Testis (tissue), 3 donors: ENCODE data around the gene TOX3. TPM values are rescaled to one million over a fixed set of nuclear protein-coding genes. Genes with fewer than 3 reads are reported as not detected.
A peak's percentile ranks its signal among the peaks of the same experiment; 100 is the strongest.

ENCODE experiments used
- DNase-seq: peaks from one replicate; pipeline ENCODE4 v3.0.0-alpha.2; 2019
- H3K27ac ChIP-seq, 2 donors: fragments of 200-600 bp; sonication (generic); one replicate each; pipeline ENCODE4 v1.5.1; 2019
- H3K27me3 ChIP-seq: fragments of 200-600 bp; sonication (generic); one replicate; pipeline ENCODE4 v1.5.1; 2019
- H3K36me3 ChIP-seq: fragments of 200-600 bp; sonication (generic); one replicate; pipeline ENCODE4 v1.5.1; 2017; ENCODE audit warnings: low read depth; ENCODE audit errors: missing control alignments
- H3K4me1 ChIP-seq: fragments of 200-600 bp; sonication (generic); one replicate; pipeline ENCODE4 v1.5.1; 2019
- H3K4me3 ChIP-seq, 2 donors: fragments of 200-600 bp; sonication (generic); one replicate each; pipeline ENCODE4 v1.5.1; 2017 to 2019
- H3K9me3 ChIP-seq: fragments of 200-600 bp; sonication (generic); one replicate; pipeline ENCODE4 v1.5.1; 2017
- POLR2A ChIP-seq: fragments of 450-650 bp; IDR thresholded peaks from one replicate; pipeline ENCODE4 v1.6.1; 2017; ENCODE audit warnings: antibody characterized with exemption, mild to moderate bottlenecking, moderate library complexity
- WGBS, 2 donors: methylation state at CpG; one replicate each; pipeline ENCODE4 v1.1.5; 2018; 5-methylcytosine and 5-hydroxymethylcytosine counted together
- intact Hi-C: fragments of 100-400 bp; cut with DNase I; formaldehyde crosslinking; loops from one replicate; pipeline ENCODE4 v1.15.1; 2023; ENCODE audit warnings: low total_unique reads
- polyA plus RNA-seq: library from polyadenylated mRNA; stranded (reverse); fragments of 350-450 nt; fragmentation: Illumina TruSeq; extraction: RNeasy Lipid Tissue Mini Kit (QIAGEN cat#74804); gene quantifications from one replicate; pipeline ENCODE4 v1.2.3, GENCODE V29; 2014; ENCODE audit warnings: low read depth, low replicate concordance; ENCODE audit not compliant: insufficient read depth
- total RNA-seq, 2 donors: library from RNA; depleted of rRNA; stranded (reverse); fragments of >200 nt; gene quantifications; one replicate each; pipeline ENCODE4 v1.2.3, GENCODE V29; 2016
- TF ChIP-seq, protein P1 (sequence below), 3 experiments: fragments of 450-650 bp in 2 of 3; fragments of 200-600 bp in 1 of 3; sonication (generic) in 1 of 3; IDR thresholded peaks; one replicate each; pipeline ENCODE4 v1.5.1; 2016 to 2019; ENCODE audit warnings: antibody characterized with exemption in 3 of 3, mild to moderate bottlenecking in 2 of 3, moderate library complexity in 1 of 3

TOX3 gene
- total and polyA plus RNA-seq, 3 donors from 2014 or later, result 0.25 to 1.1 (median 0.87) TPM

DNA sequence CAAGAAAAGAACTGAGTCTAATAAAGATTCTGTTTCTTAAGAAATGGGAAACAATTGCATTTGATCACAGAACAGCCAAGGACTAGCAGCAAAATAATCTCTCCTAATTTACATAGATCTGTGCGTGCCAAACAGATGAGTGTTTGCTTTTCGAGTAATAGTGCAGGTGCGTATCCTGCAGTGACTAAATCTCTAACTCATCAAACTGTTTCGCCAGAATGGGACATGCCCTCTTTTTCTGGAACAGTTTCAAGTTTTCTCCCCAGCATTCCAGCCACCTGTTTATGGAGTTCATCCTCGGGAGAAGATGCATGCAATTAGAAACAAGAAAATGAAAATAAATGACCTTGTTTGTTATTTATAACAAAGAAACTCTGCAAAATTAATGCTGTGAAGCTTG, 5.7 kb upstream of the TOX3 start:
- no peak overlapping the region for H3K4me3 ChIP-seq
- WGBS, 2 donors, result 35 to 53% methylated on average over 5 of the region's 5 CpGs
- intact Hi-C loops, result no loop called here
- DNase-seq, result no peak
- H3K36me3 ChIP-seq, result no peaks in the 10 kb centered on the region
- TF ChIP-seq, protein P1, sequence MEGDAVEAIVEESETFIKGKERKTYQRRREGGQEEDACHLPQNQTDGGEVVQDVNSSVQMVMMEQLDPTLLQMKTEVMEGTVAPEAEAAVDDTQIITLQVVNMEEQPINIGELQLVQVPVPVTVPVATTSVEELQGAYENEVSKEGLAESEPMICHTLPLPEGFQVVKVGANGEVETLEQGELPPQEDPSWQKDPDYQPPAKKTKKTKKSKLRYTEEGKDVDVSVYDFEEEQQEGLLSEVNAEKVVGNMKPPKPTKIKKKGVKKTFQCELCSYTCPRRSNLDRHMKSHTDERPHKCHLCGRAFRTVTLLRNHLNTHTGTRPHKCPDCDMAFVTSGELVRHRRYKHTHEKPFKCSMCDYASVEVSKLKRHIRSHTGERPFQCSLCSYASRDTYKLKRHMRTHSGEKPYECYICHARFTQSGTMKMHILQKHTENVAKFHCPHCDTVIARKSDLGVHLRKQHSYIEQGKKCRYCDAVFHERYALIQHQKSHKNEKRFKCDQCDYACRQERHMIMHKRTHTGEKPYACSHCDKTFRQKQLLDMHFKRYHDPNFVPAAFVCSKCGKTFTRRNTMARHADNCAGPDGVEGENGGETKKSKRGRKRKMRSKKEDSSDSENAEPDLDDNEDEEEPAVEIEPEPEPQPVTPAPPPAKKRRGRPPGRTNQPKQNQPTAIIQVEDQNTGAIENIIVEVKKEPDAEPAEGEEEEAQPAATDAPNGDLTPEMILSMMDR (IDR thresholded peaks at IDR 0.05), result no peak
- no peak for TF ChIP-seq POLR2A
- H3K4me1 ChIP-seq, result no peaks in the 10 kb centered on the region
- H3K9me3 ChIP-seq, result no peaks in the 10 kb centered on the region
- H3K27ac ChIP-seq, result no peak overlapping the region
- H3K27me3 ChIP-seq, result no peaks in the 10 kb centered on the region

DNA sequence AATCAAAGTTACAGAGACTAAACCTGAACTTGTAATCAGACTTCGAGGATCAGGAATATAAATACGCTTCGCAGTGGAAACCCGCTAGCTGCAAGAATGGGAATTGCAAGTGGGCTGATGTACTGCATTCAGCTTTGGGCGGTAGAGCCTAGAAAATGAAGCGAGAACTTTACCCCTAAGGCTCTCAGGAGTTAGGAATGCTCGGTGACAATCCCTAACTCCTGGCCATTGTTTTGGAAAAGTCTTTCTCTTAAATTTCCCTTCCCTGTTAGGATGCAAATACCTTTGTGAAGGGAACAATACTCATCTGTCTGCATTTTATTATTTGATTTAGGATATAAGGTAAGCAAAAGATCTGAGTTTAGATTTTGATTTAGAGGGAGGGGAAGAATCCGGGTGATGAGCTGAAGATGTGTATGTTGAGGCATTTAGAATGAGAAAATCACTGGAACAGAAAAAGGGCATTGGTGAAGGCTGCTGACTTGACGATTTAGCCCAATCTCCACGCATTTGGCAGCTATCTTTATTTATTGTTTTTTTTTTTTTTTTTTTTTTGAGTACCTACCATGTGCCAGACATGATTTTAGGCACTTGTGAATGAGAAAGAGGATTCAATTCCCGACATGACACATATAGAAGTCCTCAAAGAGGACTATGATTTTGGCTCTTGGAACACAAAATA, 2.2 kb upstream of the TOX3 start:
- DNase-seq, result no peak
- H3K4me3 ChIP-seq, result no peak overlapping the region
- no peaks in the 10 kb centered on the region for H3K27me3 ChIP-seq
- TF ChIP-seq, protein P1 (IDR thresholded peaks at IDR 0.05), result peak in 1 of 3 experiments; percentile 10
- no peak for TF ChIP-seq POLR2A
- H3K4me1 ChIP-seq, result peaks cover 11% of the 10 kb centered on the region
- 18 to 38% methylated on average over 11 of the region's 11 CpGs for WGBS, 2 donors
- H3K9me3 ChIP-seq, result no peaks in the 10 kb centered on the region
- intact Hi-C loops, result no loop called here
- H3K27ac ChIP-seq, result no peak overlapping the region
- no peaks in the 10 kb centered on the region for H3K36me3 ChIP-seq

DNA sequence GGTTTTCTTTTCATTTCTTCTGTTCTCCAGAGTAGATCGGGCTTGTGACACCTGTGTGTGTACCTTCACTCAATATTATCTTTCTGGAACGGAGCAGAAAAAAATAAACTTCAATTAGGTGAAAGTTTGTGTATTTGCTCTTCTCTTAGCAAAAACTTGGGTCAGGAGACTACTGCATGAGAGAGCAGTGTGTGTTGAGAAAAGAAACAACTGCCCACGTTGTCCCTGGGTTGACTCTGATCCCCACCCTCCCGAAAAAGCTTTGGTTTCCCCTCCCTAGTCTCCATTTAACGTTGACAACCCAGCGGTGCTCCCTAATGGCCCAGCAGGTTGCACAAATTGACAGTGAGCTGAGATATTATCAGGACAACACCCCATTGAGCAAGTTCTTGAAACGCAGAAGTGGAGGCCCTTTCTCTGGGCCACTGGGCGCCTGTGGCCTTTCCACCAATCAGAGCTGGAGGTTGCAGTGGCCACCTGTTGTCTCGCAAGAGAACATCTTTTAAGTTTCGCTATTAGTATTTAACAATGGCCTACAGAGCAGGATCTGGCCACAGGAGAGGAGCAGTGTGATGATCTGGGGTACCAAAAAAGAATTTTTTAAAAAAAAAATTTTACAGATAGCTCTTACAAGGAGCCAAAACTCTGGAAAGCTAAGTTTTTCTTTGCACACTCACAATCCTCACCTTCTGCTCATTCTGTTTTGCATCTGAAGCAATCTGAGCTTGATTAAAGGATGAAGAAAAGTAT, 1.5 kb upstream of the TOX3 start:
- Histone ChIP-seq H3K4me1 (peaks cover 11% of the 10 kb centered on the region), H3K9me3 (no peaks in the 10 kb centered on the region), H3K27ac (no peak overlapping the region), H3K36me3 (no peaks in the 10 kb centered on the region), H3K27me3 (no peaks in the 10 kb centered on the region), H3K4me3 (peak overlapping the region in 1 of 2 donors; percentile 5)
- 34 to 40% methylated on average over 10 of the region's 10 CpGs for WGBS, 2 donors
- intact Hi-C loops, result no loop called here
- no peak for TF ChIP-seq POLR2A
- TF ChIP-seq, protein P1 (IDR thresholded peaks at IDR 0.05), result no peak
- DNase-seq, result no peak

DNA sequence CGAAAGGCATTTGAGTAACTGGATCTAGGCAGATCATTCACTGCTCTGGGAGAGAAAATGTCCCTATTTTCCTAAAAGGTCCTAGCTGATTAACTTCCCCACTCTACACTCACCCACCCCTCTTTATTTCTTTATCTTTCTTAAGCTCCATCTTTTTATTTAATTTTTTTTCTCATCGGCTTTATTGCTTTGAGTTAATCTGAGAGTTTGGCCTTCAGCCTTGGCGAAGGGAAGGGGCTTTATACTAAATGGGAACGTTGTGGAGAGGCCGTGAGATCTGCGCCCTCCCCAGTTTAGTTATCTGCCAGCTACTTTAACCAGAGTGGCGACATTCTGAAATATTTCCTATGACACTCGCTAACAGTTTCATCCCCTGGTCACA, 882 bp upstream of the TOX3 start:
- intact Hi-C loops, result no loop called here
- Histone ChIP-seq H3K27me3 (no peaks in the 10 kb centered on the region), H3K36me3 (no peaks in the 10 kb centered on the region), H3K27ac (no peak overlapping the region), H3K4me3 (peak overlapping the region in 1 of 2 donors; percentile 5), H3K4me1 (peaks cover 11% of the 10 kb centered on the region), H3K9me3 (no peaks in the 10 kb centered on the region)
- WGBS, 2 donors, result 31 to 32% methylated on average over 8 of the region's 8 CpGs
- DNase-seq, result no peak
- TF ChIP-seq, protein P1 (IDR thresholded peaks at IDR 0.05), result no peak
- TF ChIP-seq POLR2A, result no peak
